Trophoblast cell (in vitro differentiated cells and primary cell): ENCODE data around the gene NMS.
"Not testable (repeated sequence)": the region's sequence is repeated elsewhere in the genome, so short reads cannot be mapped to it uniquely, and the experiment has no call there.

ENCODE experiments used
- DNase-seq, 2 donors: peaks; one replicate each; pipeline ENCODE4 v3.0.0-alpha.2; 2016
- H2AFZ ChIP-seq: 2 replicates; pipeline ENCODE4 v1.6.1; 2013; ENCODE audit warnings: low read length, moderate library complexity, mild to moderate bottlenecking; ENCODE audit not compliant: insufficient read depth, poor library complexity
- H2AK5ac ChIP-seq: 2 replicates; pipeline ENCODE4 v1.6.1; 2013; ENCODE audit warnings: mild to moderate bottlenecking, low read length
- H2BK120ac ChIP-seq: 2 replicates; pipeline ENCODE4 v1.6.1; 2013; ENCODE audit warnings: low read length, mild to moderate bottlenecking, moderate library complexity; ENCODE audit not compliant: insufficient read depth, poor library complexity
- H2BK12ac ChIP-seq: 2 replicates; pipeline ENCODE4 v1.6.1; 2013; ENCODE audit warnings: mild to moderate bottlenecking, low read length, moderate library complexity
- H2BK5ac ChIP-seq: 2 replicates; pipeline ENCODE4 v1.6.1; 2013; ENCODE audit warnings: low read length, low read depth, moderate library complexity, mild to moderate bottlenecking; ENCODE audit not compliant: poor library complexity
- H3K14ac ChIP-seq: 2 replicates; pipeline ENCODE4 v1.6.1; 2013; ENCODE audit warnings: mild to moderate bottlenecking, low read length
- H3K18ac ChIP-seq: 2 replicates; pipeline ENCODE4 v1.6.1; 2013; ENCODE audit warnings: mild to moderate bottlenecking, low read length
- H3K23ac ChIP-seq: 2 replicates; pipeline ENCODE4 v1.6.1; 2013; ENCODE audit warnings: low read length
- H3K27ac ChIP-seq: 2 replicates; pipeline ENCODE4 v1.5.1; 2013; ENCODE audit warnings: low read depth, mild to moderate bottlenecking, inconsistent platforms, low read length, moderate library complexity
- H3K27me3 ChIP-seq: 2 replicates; pipeline ENCODE4 v1.6.1; 2013; ENCODE audit warnings: inconsistent platforms, mild to moderate bottlenecking, low read length, moderate library complexity; ENCODE audit not compliant: insufficient read depth
- H3K36me3 ChIP-seq, 2 experiments: 1 replicate in 1 of 2; 2 replicates in 1 of 2; pipeline ENCODE4 v1.6.1; 2013; ENCODE audit warnings: low read length in 2 of 2, mild to moderate bottlenecking in 2 of 2, moderate library complexity in 1 of 2; ENCODE audit not compliant: insufficient read depth in 2 of 2, control insufficient read depth in 1 of 2
- H3K4ac ChIP-seq: 2 replicates; pipeline ENCODE4 v1.6.1; 2013; ENCODE audit warnings: low read depth, mild to moderate bottlenecking, low read length, moderate library complexity
- H3K4me1 ChIP-seq, 2 experiments: 1 replicate in 1 of 2; 2 replicates in 1 of 2; pipeline ENCODE4 v1.6.1; 2013; ENCODE audit warnings: low read length in 2 of 2, mild to moderate bottlenecking in 2 of 2, moderate library complexity in 1 of 2; ENCODE audit not compliant: insufficient read depth in 2 of 2, control insufficient read depth in 1 of 2
- H3K4me2 ChIP-seq: 2 replicates; pipeline ENCODE4 v1.6.1; 2013; ENCODE audit warnings: inconsistent platforms, mild to moderate bottlenecking, low read length, moderate library complexity
- H3K4me3 ChIP-seq: 2 replicates; pipeline ENCODE4 v1.5.1; 2013; ENCODE audit warnings: mild to moderate bottlenecking, low read depth, low read length, inconsistent platforms
- H3K79me1 ChIP-seq: one replicate; pipeline ENCODE4 v1.6.1; 2013; ENCODE audit warnings: low read length
- H3K79me2 ChIP-seq: 2 replicates; pipeline ENCODE4 v1.6.1; 2013; ENCODE audit warnings: low read length, mild to moderate bottlenecking; ENCODE audit not compliant: control insufficient read depth, insufficient read depth, poor library complexity
- H3K9ac ChIP-seq: 2 replicates; pipeline ENCODE4 v1.6.1; 2013; ENCODE audit warnings: mild to moderate bottlenecking, low read length
- H3K9me3 ChIP-seq: 2 replicates; pipeline ENCODE4 v1.6.1; 2013; ENCODE audit warnings: low read depth, mild to moderate bottlenecking, control low read depth, inconsistent platforms, low read length; ENCODE audit not compliant: insufficient read depth
- H4K12ac ChIP-seq: 2 replicates; pipeline ENCODE4 v1.6.1; 2013; ENCODE audit warnings: low read depth, mild to moderate bottlenecking, low read length, moderate library complexity
- H4K8ac ChIP-seq: 2 replicates; pipeline ENCODE4 v1.6.1; 2013; ENCODE audit warnings: low read depth, mild to moderate bottlenecking, low read length, moderate library complexity
- H4K91ac ChIP-seq: one replicate; pipeline ENCODE4 v1.6.1; 2013; ENCODE audit warnings: low read depth, mild to moderate bottlenecking, low read length, moderate library complexity
- WGBS: extraction: QIAGEN DNeasy Blood & Tissue Kit; methylation state at CpG from one replicate; pipeline ENCODE4 v1.1.7; 2013; ENCODE audit warnings: missing lambda C conversion rate; ENCODE audit not compliant: insufficient read length, insufficient coverage; ENCODE audit errors: extremely low coverage; 5-methylcytosine and 5-hydroxymethylcytosine counted together

Gene NMS

DNA sequence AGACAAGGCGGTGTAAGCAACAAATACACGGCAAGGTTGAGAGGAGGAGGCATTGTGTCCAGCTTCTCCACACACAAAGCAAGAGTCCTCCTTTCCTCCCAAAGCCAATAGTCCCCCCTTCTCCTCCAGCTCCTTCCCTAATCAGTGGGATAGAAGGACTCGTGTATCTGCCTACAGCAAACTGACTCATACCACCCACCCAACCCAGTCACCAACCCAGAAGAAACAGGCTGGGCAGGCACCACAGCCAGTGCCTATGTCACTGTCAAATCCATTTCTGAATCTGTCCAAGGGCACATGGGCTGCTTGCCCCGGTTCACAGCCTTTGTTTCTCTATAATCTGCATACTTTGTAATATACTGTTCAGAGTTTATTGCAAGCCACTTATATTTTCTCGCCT, 19.2 kb upstream of the NMS start:
- no CpG with 5 or more reads among the region's 5 CpGs for WGBS
- Histone ChIP-seq H3K4ac (no peak overlapping the region), H4K91ac (no peak overlapping the region)

GRCh38 chr2:100451734-100452133, 18.5 kb upstream of the NMS start:
- Histone ChIP-seq H4K91ac (no peak overlapping the region), H2BK120ac (no peak overlapping the region), H3K36me3 (no peaks in the 10 kb centered on the region), H3K23ac (no peak overlapping the region), H2BK12ac (no peak overlapping the region), H3K4me1 (no peaks in the 10 kb centered on the region), H3K27ac (no peak overlapping the region), H2AK5ac (no peak overlapping the region), H3K9me3 (peaks cover 4% of the 10 kb centered on the region), H3K18ac (no peak overlapping the region), H3K27me3 (no peaks in the 10 kb centered on the region), H2AFZ (no peak overlapping the region), H4K12ac (no peak overlapping the region), H4K8ac (no peak overlapping the region), H3K4ac (no peak overlapping the region), H3K14ac (no peak overlapping the region), H2BK5ac (no peak overlapping the region), H3K9ac (no peak overlapping the region), H3K79me1 (no peaks in the 10 kb centered on the region), H3K4me3 (no peak overlapping the region), H3K79me2 (no peaks in the 10 kb centered on the region), H3K4me2 (no peak overlapping the region)
- DNase-seq, result no peak

More for the DNA sequence above, 19.2 kb upstream of the NMS start:
- Histone ChIP-seq H2BK120ac (no peak overlapping the region), H3K79me1 (no peaks in the 10 kb centered on the region), H2BK5ac (no peak overlapping the region), H3K18ac (no peak overlapping the region), H3K9me3 (peaks cover 4% of the 10 kb centered on the region), H2AK5ac (no peak overlapping the region), H3K14ac (no peak overlapping the region), H3K27me3 (no peaks in the 10 kb centered on the region), H3K23ac (no peak overlapping the region), H4K8ac (no peak overlapping the region), H3K79me2 (no peaks in the 10 kb centered on the region), H2AFZ (no peak overlapping the region), H2BK12ac (no peak overlapping the region), H3K27ac (no peak overlapping the region), H3K36me3 (no peaks in the 10 kb centered on the region), H3K9ac (no peak overlapping the region), H3K4me1 (no peaks in the 10 kb centered on the region), H3K4me2 (no peak overlapping the region), H3K4me3 (no peak overlapping the region), H4K12ac (no peak overlapping the region)
- DNase-seq, result no peak

GRCh38 chr2:100453853-100454252, 16.4 kb upstream of the NMS start:
- no peak overlapping the region for H4K91ac ChIP-seq
- WGBS, result no CpG with 5 or more reads among the region's 4 CpGs

GRCh38 chr2:100456357-100456756, 13.9 kb upstream of the NMS start:
- H3K4me3 ChIP-seq, H3K9ac ChIP-seq, H3K14ac ChIP-seq, H2BK5ac ChIP-seq, H3K4me1 ChIP-seq, H2BK120ac ChIP-seq, H3K9me3 ChIP-seq, H3K36me3 ChIP-seq, H3K18ac ChIP-seq, H3K79me1 ChIP-seq, H4K91ac ChIP-seq, H3K27me3 ChIP-seq, H3K27ac ChIP-seq, H3K79me2 ChIP-seq, H2AFZ ChIP-seq, H2BK12ac ChIP-seq, H2AK5ac ChIP-seq, H3K4ac ChIP-seq, H3K23ac ChIP-seq, H3K4me2 ChIP-seq, DNase-seq, H4K12ac ChIP-seq, H4K8ac ChIP-seq: not testable (repeated sequence)

More at GRCh38 chr2:100453853-100454252, 16.4 kb upstream of the NMS start:
- Histone ChIP-seq H3K4ac (no peak overlapping the region), H3K27ac (no peak overlapping the region), H2AK5ac (no peak overlapping the region), H2BK120ac (no peak overlapping the region), H3K4me2 (no peak overlapping the region), H3K18ac (no peak overlapping the region), H3K79me2 (no peaks in the 10 kb centered on the region), H2BK12ac (no peak overlapping the region), H2BK5ac (no peak overlapping the region), H4K12ac (no peak overlapping the region), H3K9ac (no peak overlapping the region), H3K14ac (no peak overlapping the region), H3K9me3 (peaks cover 5% of the 10 kb centered on the region), H3K4me3 (no peak overlapping the region), H3K79me1 (no peaks in the 10 kb centered on the region), H3K23ac (no peak overlapping the region), H2AFZ (no peak overlapping the region), H4K8ac (no peak overlapping the region), H3K27me3 (no peaks in the 10 kb centered on the region), H3K4me1 (no peaks in the 10 kb centered on the region), H3K36me3 (no peaks in the 10 kb centered on the region)
- DNase-seq, result no peak
